Liver (tissue), 9 donors: ENCODE data around the gene NFIB. TPM values are rescaled to one million over a fixed set of nuclear protein-coding genes. Genes with fewer than 3 reads are reported as not detected.

Experiments
- DNase-seq: peaks from one replicate; pipeline ENCODE4 v3.0.0-alpha.2; 2017; ENCODE audit warnings: low spot score
- H3K27ac ChIP-seq, 2 donors: one replicate each; pipeline ENCODE4 v1.7.0; 2013; ENCODE audit warnings: inconsistent platforms in 2 of 2, low read length in 2 of 2, control low read depth in 1 of 2, low read depth in 1 of 2, mild to moderate bottlenecking in 1 of 2
- H3K27me3 ChIP-seq, 4 donors: one replicate each; pipeline versions ENCODE4 v1.6.1 to v1.7.0; 2013; ENCODE audit warnings: low read length in 3 of 4, inconsistent platforms in 1 of 4, mild to moderate bottlenecking in 1 of 4, moderate library complexity in 1 of 4; ENCODE audit not compliant: control insufficient read depth in 4 of 4, insufficient read depth in 4 of 4
- H3K36me3 ChIP-seq, 4 donors: one replicate each; pipeline versions ENCODE4 v1.6.1 to v1.7.0; 2013; ENCODE audit warnings: low read length in 3 of 4, mild to moderate bottlenecking in 3 of 4, low read depth in 1 of 4, moderate library complexity in 1 of 4; ENCODE audit not compliant: control insufficient read depth in 4 of 4, insufficient read depth in 3 of 4
- H3K4me1 ChIP-seq, 4 donors: one replicate each; pipeline versions ENCODE4 v1.6.1 to v1.7.0; 2013; ENCODE audit warnings: low read length in 3 of 4, mild to moderate bottlenecking in 3 of 4, moderate library complexity in 1 of 4; ENCODE audit not compliant: control insufficient read depth in 4 of 4, insufficient read depth in 4 of 4
- H3K4me3 ChIP-seq, 3 donors: one replicate each; pipeline versions ENCODE4 v1.6.1 to v1.7.0; 2013; ENCODE audit warnings: low read length in 3 of 3, control low read depth in 1 of 3, low read depth in 1 of 3, mild to moderate bottlenecking in 1 of 3
- H3K9ac ChIP-seq, 2 donors: one replicate each; pipeline ENCODE4 v1.7.0; 2013; ENCODE audit warnings: low read length in 2 of 2, mild to moderate bottlenecking in 2 of 2, moderate library complexity in 2 of 2, control low read depth in 1 of 2, low read depth in 1 of 2
- H3K9me3 ChIP-seq, 4 donors: one replicate each; pipeline versions ENCODE4 v1.6.1 to v1.7.0; 2013; ENCODE audit warnings: low read length in 3 of 4; ENCODE audit not compliant: control insufficient read depth in 4 of 4
- EGR1 ChIP-seq, 2 donors: IDR thresholded peaks; 2 replicates each; pipeline ENCODE4 v1.6.1; 2016 to 2018; ENCODE audit warnings: antibody characterized with exemption in 2 of 2, low read depth in 2 of 2
- FOXA1 ChIP-seq: IDR thresholded peaks from 2 replicates; pipeline ENCODE4 v1.6.1; 2016; ENCODE audit warnings: antibody characterized with exemption
- FOXA2 ChIP-seq: IDR thresholded peaks from 2 replicates; pipeline ENCODE4 v1.6.1; 2016; ENCODE audit warnings: antibody characterized with exemption
- GABPA ChIP-seq, 2 donors: IDR thresholded peaks in 1 of 2; conservative IDR thresholded peaks in 1 of 2; 2 replicates each; pipeline ENCODE4 v1.6.1; 2016; ENCODE audit warnings: antibody characterized with exemption in 2 of 2, mild to moderate bottlenecking in 1 of 2, moderate library complexity in 1 of 2
- HNF4A ChIP-seq, 2 donors: conservative IDR thresholded peaks; 2 replicates each; pipeline ENCODE4 v1.6.1; 2016; ENCODE audit warnings: antibody characterized with exemption in 2 of 2, mild to moderate bottlenecking in 2 of 2
- HNF4G ChIP-seq: IDR thresholded peaks from 2 replicates; pipeline ENCODE4 v1.6.1; 2016; ENCODE audit warnings: antibody characterized with exemption
- JUND ChIP-seq, 2 donors: IDR thresholded peaks; 2 replicates each; pipeline ENCODE4 v1.6.1; 2016; ENCODE audit warnings: antibody characterized with exemption in 2 of 2
- NR2F2 ChIP-seq: IDR thresholded peaks from 2 replicates; pipeline ENCODE4 v1.6.1; 2016; ENCODE audit warnings: antibody characterized with exemption
- RAD21 ChIP-seq, 2 donors: IDR thresholded peaks; 2 replicates each; pipeline ENCODE4 v1.6.1; 2016; ENCODE audit warnings: antibody characterized with exemption in 2 of 2, mild to moderate bottlenecking in 2 of 2
- RXRA ChIP-seq, 2 donors: IDR thresholded peaks; 2 replicates each; pipeline ENCODE4 v1.6.1; 2017 to 2018; ENCODE audit warnings: antibody characterized with exemption in 2 of 2, mild to moderate bottlenecking in 1 of 2
- SP1 ChIP-seq: IDR thresholded peaks from 2 replicates; pipeline ENCODE4 v1.6.1; 2018; ENCODE audit warnings: antibody characterized with exemption, mild to moderate bottlenecking
- TAF1 ChIP-seq: conservative IDR thresholded peaks from 2 replicates; pipeline ENCODE4 v1.6.1; 2016; ENCODE audit warnings: antibody characterized with exemption, mild to moderate bottlenecking
- YY1 ChIP-seq: IDR thresholded peaks from 2 replicates; pipeline ENCODE4 v1.6.1; 2016; ENCODE audit warnings: antibody characterized with exemption, mild to moderate bottlenecking
- WGBS: extraction: QIAGEN DNeasy Blood & Tissue Kit; methylation state at CpG from one replicate; pipeline ENCODE4 v1.1.7; 2013; 5-methylcytosine and 5-hydroxymethylcytosine counted together
- polyA plus RNA-seq, 2 donors: library from polyadenylated mRNA; stranded (reverse) in 1 of 2; unstranded in 1 of 2; fragments of 200-250 nt in 1 of 2; fragments of >200 nt in 1 of 2; fragmentation: Nextera tagmentation in 1 of 2; extraction: Ambion mirVana in 1 of 2; gene quantifications; one replicate each; pipeline versions ENCODE4 v1.2.1 to v1.2.3, GENCODE V29; 2013 to 2015
- total RNA-seq, 2 donors: library from RNA; depleted of rRNA; stranded (reverse); fragments of >200 nt; gene quantifications; one replicate each; pipeline ENCODE4 v1.2.3, GENCODE V29; 2014
- TF ChIP-seq, protein P1 (sequence below): fragments of 150-350 bp; IDR thresholded peaks from 2 replicates; pipeline ENCODE4 v1.5.1; 2017; ENCODE audit warnings: improper control_type of control experiment, low read depth, low read length; ENCODE audit not compliant: missing input control
- TF ChIP-seq, protein P2 (sequence below): IDR thresholded peaks from 2 replicates; pipeline ENCODE4 v1.6.1; 2016; ENCODE audit warnings: antibody characterized with exemption, mild to moderate bottlenecking
- TF ChIP-seq, protein P3 (sequence below): IDR thresholded peaks from 2 replicates; pipeline ENCODE4 v1.6.1; 2016; ENCODE audit warnings: antibody characterized with exemption
- TF ChIP-seq, protein P4 (sequence below): IDR thresholded peaks from 2 replicates; pipeline ENCODE4 v1.6.1; 2016; ENCODE audit warnings: antibody characterized with exemption
- TF ChIP-seq, protein P5 (sequence below): IDR thresholded peaks from 2 replicates; pipeline ENCODE4 v1.6.1; 2016; ENCODE audit warnings: antibody characterized with exemption
- donor health status: healthy.
- donor health status: healthy.
- donor health status: healthy.
- donor health status: healthy.
- donor health status: healthy.

The NFIB gene
- total and polyA plus RNA-seq, 4 donors: 3.2 to 23.2 (median 8.0) TPM

DNA sequence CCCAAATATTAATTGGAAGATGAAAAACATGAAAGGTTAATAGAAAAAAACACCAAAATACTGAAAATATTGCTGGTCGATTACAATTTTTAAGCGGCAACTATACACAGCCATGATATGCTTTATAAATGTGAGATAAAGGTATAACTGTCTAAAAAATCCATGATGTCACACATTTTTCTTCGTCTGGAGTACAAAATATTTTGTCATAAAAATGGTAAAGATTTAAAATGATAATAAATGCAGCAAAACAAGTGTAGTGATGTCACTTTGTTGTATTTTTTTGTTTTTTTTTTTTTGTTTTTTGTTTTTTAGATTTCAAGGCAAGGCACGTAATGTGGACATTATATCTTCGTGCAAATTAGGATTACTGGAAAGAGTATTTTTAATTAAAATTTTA, 227.4 kb downstream of the NFIB start:
- Histone ChIP-seq H3K9ac (no peak overlapping the region), H3K9me3 (no peaks in the 10 kb centered on the region), H3K27ac (no peak overlapping the region), H3K27me3 (no peaks in the 10 kb centered on the region), H3K4me3 (no peak overlapping the region), H3K36me3 (peaks cover 0 to 7% (median 2%) of the 10 kb centered on the region in 4 donors), H3K4me1 (peaks cover 0 to 1% (median 0%) of the 10 kb centered on the region in 4 donors)
- TF ChIP-seq, protein P1, sequence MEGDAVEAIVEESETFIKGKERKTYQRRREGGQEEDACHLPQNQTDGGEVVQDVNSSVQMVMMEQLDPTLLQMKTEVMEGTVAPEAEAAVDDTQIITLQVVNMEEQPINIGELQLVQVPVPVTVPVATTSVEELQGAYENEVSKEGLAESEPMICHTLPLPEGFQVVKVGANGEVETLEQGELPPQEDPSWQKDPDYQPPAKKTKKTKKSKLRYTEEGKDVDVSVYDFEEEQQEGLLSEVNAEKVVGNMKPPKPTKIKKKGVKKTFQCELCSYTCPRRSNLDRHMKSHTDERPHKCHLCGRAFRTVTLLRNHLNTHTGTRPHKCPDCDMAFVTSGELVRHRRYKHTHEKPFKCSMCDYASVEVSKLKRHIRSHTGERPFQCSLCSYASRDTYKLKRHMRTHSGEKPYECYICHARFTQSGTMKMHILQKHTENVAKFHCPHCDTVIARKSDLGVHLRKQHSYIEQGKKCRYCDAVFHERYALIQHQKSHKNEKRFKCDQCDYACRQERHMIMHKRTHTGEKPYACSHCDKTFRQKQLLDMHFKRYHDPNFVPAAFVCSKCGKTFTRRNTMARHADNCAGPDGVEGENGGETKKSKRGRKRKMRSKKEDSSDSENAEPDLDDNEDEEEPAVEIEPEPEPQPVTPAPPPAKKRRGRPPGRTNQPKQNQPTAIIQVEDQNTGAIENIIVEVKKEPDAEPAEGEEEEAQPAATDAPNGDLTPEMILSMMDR: no peak
- TF ChIP-seq YY1 (no peak), HNF4A (conservative IDR thresholded peaks at IDR 0.05) (no peak), SP1 (no peak), FOXA1 (no peak), NR2F2 (no peak), JUND (IDR thresholded peaks at IDR 0.05) (no peak), EGR1 (IDR thresholded peaks at IDR 0.05; ENCODE audit: low read depth in 2 of 2) (no peak), GABPA (IDR thresholded peaks at IDR 0.05 in 1 of 2, conservative IDR thresholded peaks at IDR 0.05 in 1 of 2) (no peak), RXRA (IDR thresholded peaks at IDR 0.05) (no peak), FOXA2 (no peak), HNF4G (no peak), RAD21 (IDR thresholded peaks at IDR 0.05) (no peak), TAF1 (no peak)
- TF ChIP-seq, protein P2, sequence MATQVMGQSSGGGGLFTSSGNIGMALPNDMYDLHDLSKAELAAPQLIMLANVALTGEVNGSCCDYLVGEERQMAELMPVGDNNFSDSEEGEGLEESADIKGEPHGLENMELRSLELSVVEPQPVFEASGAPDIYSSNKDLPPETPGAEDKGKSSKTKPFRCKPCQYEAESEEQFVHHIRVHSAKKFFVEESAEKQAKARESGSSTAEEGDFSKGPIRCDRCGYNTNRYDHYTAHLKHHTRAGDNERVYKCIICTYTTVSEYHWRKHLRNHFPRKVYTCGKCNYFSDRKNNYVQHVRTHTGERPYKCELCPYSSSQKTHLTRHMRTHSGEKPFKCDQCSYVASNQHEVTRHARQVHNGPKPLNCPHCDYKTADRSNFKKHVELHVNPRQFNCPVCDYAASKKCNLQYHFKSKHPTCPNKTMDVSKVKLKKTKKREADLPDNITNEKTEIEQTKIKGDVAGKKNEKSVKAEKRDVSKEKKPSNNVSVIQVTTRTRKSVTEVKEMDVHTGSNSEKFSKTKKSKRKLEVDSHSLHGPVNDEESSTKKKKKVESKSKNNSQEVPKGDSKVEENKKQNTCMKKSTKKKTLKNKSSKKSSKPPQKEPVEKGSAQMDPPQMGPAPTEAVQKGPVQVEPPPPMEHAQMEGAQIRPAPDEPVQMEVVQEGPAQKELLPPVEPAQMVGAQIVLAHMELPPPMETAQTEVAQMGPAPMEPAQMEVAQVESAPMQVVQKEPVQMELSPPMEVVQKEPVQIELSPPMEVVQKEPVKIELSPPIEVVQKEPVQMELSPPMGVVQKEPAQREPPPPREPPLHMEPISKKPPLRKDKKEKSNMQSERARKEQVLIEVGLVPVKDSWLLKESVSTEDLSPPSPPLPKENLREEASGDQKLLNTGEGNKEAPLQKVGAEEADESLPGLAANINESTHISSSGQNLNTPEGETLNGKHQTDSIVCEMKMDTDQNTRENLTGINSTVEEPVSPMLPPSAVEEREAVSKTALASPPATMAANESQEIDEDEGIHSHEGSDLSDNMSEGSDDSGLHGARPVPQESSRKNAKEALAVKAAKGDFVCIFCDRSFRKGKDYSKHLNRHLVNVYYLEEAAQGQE: no peak
- TF ChIP-seq, protein P3, sequence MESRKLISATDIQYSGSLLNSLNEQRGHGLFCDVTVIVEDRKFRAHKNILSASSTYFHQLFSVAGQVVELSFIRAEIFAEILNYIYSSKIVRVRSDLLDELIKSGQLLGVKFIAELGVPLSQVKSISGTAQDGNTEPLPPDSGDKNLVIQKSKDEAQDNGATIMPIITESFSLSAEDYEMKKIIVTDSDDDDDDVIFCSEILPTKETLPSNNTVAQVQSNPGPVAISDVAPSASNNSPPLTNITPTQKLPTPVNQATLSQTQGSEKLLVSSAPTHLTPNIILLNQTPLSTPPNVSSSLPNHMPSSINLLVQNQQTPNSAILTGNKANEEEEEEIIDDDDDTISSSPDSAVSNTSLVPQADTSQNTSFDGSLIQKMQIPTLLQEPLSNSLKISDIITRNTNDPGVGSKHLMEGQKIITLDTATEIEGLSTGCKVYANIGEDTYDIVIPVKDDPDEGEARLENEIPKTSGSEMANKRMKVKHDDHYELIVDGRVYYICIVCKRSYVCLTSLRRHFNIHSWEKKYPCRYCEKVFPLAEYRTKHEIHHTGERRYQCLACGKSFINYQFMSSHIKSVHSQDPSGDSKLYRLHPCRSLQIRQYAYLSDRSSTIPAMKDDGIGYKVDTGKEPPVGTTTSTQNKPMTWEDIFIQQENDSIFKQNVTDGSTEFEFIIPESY: no peak
- TF ChIP-seq, protein P4, sequence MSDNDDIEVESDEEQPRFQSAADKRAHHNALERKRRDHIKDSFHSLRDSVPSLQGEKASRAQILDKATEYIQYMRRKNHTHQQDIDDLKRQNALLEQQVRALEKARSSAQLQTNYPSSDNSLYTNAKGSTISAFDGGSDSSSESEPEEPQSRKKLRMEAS: no peak
- TF ChIP-seq, protein P5, sequence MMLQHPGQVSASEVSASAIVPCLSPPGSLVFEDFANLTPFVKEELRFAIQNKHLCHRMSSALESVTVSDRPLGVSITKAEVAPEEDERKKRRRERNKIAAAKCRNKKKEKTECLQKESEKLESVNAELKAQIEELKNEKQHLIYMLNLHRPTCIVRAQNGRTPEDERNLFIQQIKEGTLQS: no peak
- WGBS: 95% methylated on average over 5 of the region's 5 CpGs
- no peak for DNase-seq
